ENCODE measurements around the gene PCGF3.

- TF ChIP-seq CTCF (IDR thresholded peaks at IDR 0.05): no peak
- TF ChIP-seq POLR2A (IDR thresholded peaks at IDR 0.05): no peak
These were observed 2.1 kb upstream of the PCGF3 start for GRCh38 chr4:703336-704197.

Data from testis (tissue), 2 donors.